ENCODE results near the gene GTPBP6.

GTPBP6 gene

GRCh38 chrX:314049-314448 is 4.5 kb downstream of the GTPBP6 start:
- no peaks in the 10 kb centered on the region for H3K27me3 ChIP-seq (ENCODE audit: control insufficient read depth in 3 of 3, insufficient read depth in 3 of 3, low read depth in 1 of 3, low read length in 3 of 3)
- H3K36me3 ChIP-seq (replicated peaks in 1 of 2; ENCODE audit: control insufficient read depth in 2 of 2, insufficient read depth in 2 of 2, low read length in 2 of 2), result peaks cover 41 to 63% of the 10 kb centered on the region in 2 donors
- no peak overlapping the region for H3K9ac ChIP-seq (ENCODE audit: low read depth, low read length, poor library complexity)
- H3K27ac ChIP-seq (replicated peaks; ENCODE audit: low read length), result no peak overlapping the region
- H2BK120ac ChIP-seq (ENCODE audit: low read depth, low read length), result no peak overlapping the region
- H3K4me3 ChIP-seq (ENCODE audit: low read length in 2 of 2), result no peak overlapping the region
- no peak overlapping the region for H3K23ac ChIP-seq (ENCODE audit: low read depth, low read length, poor library complexity)
- H3K79me1 ChIP-seq (ENCODE audit: low read depth, low read length), result peaks cover 26% of the 10 kb centered on the region
- H3K9me3 ChIP-seq (replicated peaks in 1 of 2; ENCODE audit: control insufficient read depth in 2 of 2, insufficient read depth in 1 of 2, low read depth in 1 of 2, low read length in 2 of 2), result peaks cover 0 to 1% of the 10 kb centered on the region in 2 donors
- H2BK15ac ChIP-seq (ENCODE audit: low read length), result no peak overlapping the region
- H3K14ac ChIP-seq (ENCODE audit: low read length), result no peak overlapping the region
- H4K8ac ChIP-seq (ENCODE audit: low read depth, low read length), result no peak overlapping the region
- no peak overlapping the region for H2AFZ ChIP-seq (ENCODE audit: low read length)
- no peak overlapping the region for H3K4ac ChIP-seq (ENCODE audit: low read length)
- H2BK5ac ChIP-seq (ENCODE audit: low read length), result no peak overlapping the region
- no peak overlapping the region for H3K4me2 ChIP-seq (ENCODE audit: insufficient read depth, low read length, poor library complexity, severe bottlenecking)
- no peak overlapping the region for H2AK5ac ChIP-seq (ENCODE audit: low read depth, low read length)
- no peaks in the 10 kb centered on the region for H3K4me1 ChIP-seq (ENCODE audit: control insufficient read depth in 2 of 2, insufficient read depth in 1 of 2, low read depth in 1 of 2, low read length in 2 of 2)
- H4K91ac ChIP-seq (ENCODE audit: low read depth, low read length, poor library complexity), result no peak overlapping the region
- H2BK12ac ChIP-seq (ENCODE audit: low read length), result no peak overlapping the region
- no peak for DNase-seq (ENCODE audit: low spot score)
- no CpG with 5 or more reads among the region's 34 CpGs for WGBS, 2 donors (ENCODE audit: extremely low coverage in 2 of 2, insufficient read length in 2 of 2, insufficient replicate concordance in 1 of 2)
- no peak overlapping the region for H3K18ac ChIP-seq (ENCODE audit: low read length)

- Histone ChIP-seq H3K27ac (replicated peaks; ENCODE audit: low read length) (no peak overlapping the region), H3K36me3 (replicated peaks in 1 of 2; ENCODE audit: control insufficient read depth in 2 of 2, insufficient read depth in 2 of 2, low read length in 2 of 2) (peaks cover 43 to 67% of the 10 kb centered on the region in 2 donors), H2AFZ (ENCODE audit: low read length) (no peak overlapping the region), H3K4me2 (ENCODE audit: insufficient read depth, low read length, poor library complexity, severe bottlenecking) (no peak overlapping the region), H3K18ac (ENCODE audit: low read length) (no peak overlapping the region), H3K27me3 (ENCODE audit: control insufficient read depth in 3 of 3, insufficient read depth in 3 of 3, low read depth in 1 of 3, low read length in 3 of 3) (no peaks in the 10 kb centered on the region), H3K23ac (ENCODE audit: low read depth, low read length, poor library complexity) (no peak overlapping the region), H3K79me1 (ENCODE audit: low read depth, low read length) (peaks cover 26% of the 10 kb centered on the region), H3K14ac (ENCODE audit: low read length) (no peak overlapping the region), H3K4me1 (ENCODE audit: control insufficient read depth in 2 of 2, insufficient read depth in 1 of 2, low read depth in 1 of 2, low read length in 2 of 2) (no peaks in the 10 kb centered on the region), H3K4me3 (ENCODE audit: low read length in 2 of 2) (no peak overlapping the region), H2BK120ac (ENCODE audit: low read depth, low read length) (no peak overlapping the region), H3K9me3 (replicated peaks in 1 of 2; ENCODE audit: control insufficient read depth in 2 of 2, insufficient read depth in 1 of 2, low read depth in 1 of 2, low read length in 2 of 2) (peaks cover 0 to 1% of the 10 kb centered on the region in 2 donors), H2AK5ac (ENCODE audit: low read depth, low read length) (no peak overlapping the region), H3K9ac (ENCODE audit: low read depth, low read length, poor library complexity) (no peak overlapping the region), H3K4ac (ENCODE audit: low read length) (no peak overlapping the region), H4K8ac (ENCODE audit: low read depth, low read length) (no peak overlapping the region), H2BK12ac (ENCODE audit: low read length) (no peak overlapping the region), H4K91ac (ENCODE audit: low read depth, low read length, poor library complexity) (no peak overlapping the region), H2BK5ac (ENCODE audit: low read length) (no peak overlapping the region), H2BK15ac (ENCODE audit: low read length) (no peak overlapping the region)
- WGBS, 2 donors (ENCODE audit: extremely low coverage in 2 of 2, insufficient read length in 2 of 2, insufficient replicate concordance in 1 of 2), result no CpG with 5 or more reads among the region's 8 CpGs
- no peak for DNase-seq (ENCODE audit: low spot score)
Observed at GRCh38 chrX:313546-313945, 5.0 kb downstream of the GTPBP6 start.

- DNase-seq (ENCODE audit: low spot score), result no peak
- H3K4me1 ChIP-seq (ENCODE audit: control insufficient read depth in 2 of 2, insufficient read depth in 1 of 2, low read depth in 1 of 2, low read length in 2 of 2), result no peaks in the 10 kb centered on the region
- H3K9me3 ChIP-seq (replicated peaks in 1 of 2; ENCODE audit: control insufficient read depth in 2 of 2, insufficient read depth in 1 of 2, low read depth in 1 of 2, low read length in 2 of 2), result peaks cover 0 to 1% of the 10 kb centered on the region in 2 donors
- peak overlapping the region in 1 of 2 donors; percentile 46 for H3K4me3 ChIP-seq (ENCODE audit: low read length in 2 of 2)
- no peak overlapping the region for H4K91ac ChIP-seq (ENCODE audit: low read depth, low read length, poor library complexity)
- H2AFZ ChIP-seq (ENCODE audit: low read length), result no peak overlapping the region
- H2BK12ac ChIP-seq (ENCODE audit: low read length), result no peak overlapping the region
- H4K8ac ChIP-seq (ENCODE audit: low read depth, low read length), result no peak overlapping the region
- no peak overlapping the region for H3K23ac ChIP-seq (ENCODE audit: low read depth, low read length, poor library complexity)
- no peaks in the 10 kb centered on the region for H3K27me3 ChIP-seq (ENCODE audit: control insufficient read depth in 3 of 3, insufficient read depth in 3 of 3, low read depth in 1 of 3, low read length in 3 of 3)
- H2AK5ac ChIP-seq (ENCODE audit: low read depth, low read length), result no peak overlapping the region
- H2BK15ac ChIP-seq (ENCODE audit: low read length), result no peak overlapping the region
- no peak overlapping the region for H3K14ac ChIP-seq (ENCODE audit: low read length)
- H2BK5ac ChIP-seq (ENCODE audit: low read length), result no peak overlapping the region
- H2BK120ac ChIP-seq (ENCODE audit: low read depth, low read length), result no peak overlapping the region
- no peak overlapping the region for H3K27ac ChIP-seq (replicated peaks; ENCODE audit: low read length)
- no peak overlapping the region for H3K9ac ChIP-seq (ENCODE audit: low read depth, low read length, poor library complexity)
- no peak overlapping the region for H3K4ac ChIP-seq (ENCODE audit: low read length)
- WGBS, 2 donors (ENCODE audit: extremely low coverage in 2 of 2, insufficient read length in 2 of 2, insufficient replicate concordance in 1 of 2), result no CpG with 5 or more reads among the region's 54 CpGs
- H3K36me3 ChIP-seq (replicated peaks in 1 of 2; ENCODE audit: control insufficient read depth in 2 of 2, insufficient read depth in 2 of 2, low read length in 2 of 2), result peaks cover 45 to 74% of the 10 kb centered on the region in 2 donors
- peaks cover 26% of the 10 kb centered on the region for H3K79me1 ChIP-seq (ENCODE audit: low read depth, low read length)
- H3K4me2 ChIP-seq (ENCODE audit: insufficient read depth, low read length, poor library complexity, severe bottlenecking), result no peak overlapping the region
- H3K18ac ChIP-seq (ENCODE audit: low read length), result no peak overlapping the region
Observed at GRCh38 chrX:312621-313331, 5.8 kb downstream of the GTPBP6 start.

- Histone ChIP-seq H2AFZ (ENCODE audit: low read length) (no peak overlapping the region), H3K14ac (ENCODE audit: low read length) (no peak overlapping the region), H3K27me3 (ENCODE audit: control insufficient read depth in 3 of 3, insufficient read depth in 3 of 3, low read depth in 1 of 3, low read length in 3 of 3) (no peaks in the 10 kb centered on the region), H4K91ac (ENCODE audit: low read depth, low read length, poor library complexity) (no peak overlapping the region), H3K18ac (ENCODE audit: low read length) (no peak overlapping the region), H3K4me1 (ENCODE audit: control insufficient read depth in 2 of 2, insufficient read depth in 1 of 2, low read depth in 1 of 2, low read length in 2 of 2) (no peaks in the 10 kb centered on the region), H3K23ac (ENCODE audit: low read depth, low read length, poor library complexity) (no peak overlapping the region), H2AK5ac (ENCODE audit: low read depth, low read length) (no peak overlapping the region), H3K4me2 (ENCODE audit: insufficient read depth, low read length, poor library complexity, severe bottlenecking) (no peak overlapping the region), H3K9ac (ENCODE audit: low read depth, low read length, poor library complexity) (no peak overlapping the region), H2BK5ac (ENCODE audit: low read length) (no peak overlapping the region), H2BK12ac (ENCODE audit: low read length) (no peak overlapping the region), H2BK120ac (ENCODE audit: low read depth, low read length) (no peak overlapping the region), H3K4me3 (ENCODE audit: low read length in 2 of 2) (peak overlapping the region in 1 of 2 donors; percentile 61), H3K9me3 (replicated peaks in 1 of 2; ENCODE audit: control insufficient read depth in 2 of 2, insufficient read depth in 1 of 2, low read depth in 1 of 2, low read length in 2 of 2) (peaks cover 3 to 5% of the 10 kb centered on the region in 2 donors), H3K36me3 (replicated peaks in 1 of 2; ENCODE audit: control insufficient read depth in 2 of 2, insufficient read depth in 2 of 2, low read length in 2 of 2) (peaks cover 53 to 82% of the 10 kb centered on the region in 2 donors), H3K27ac (replicated peaks; ENCODE audit: low read length) (no peak overlapping the region), H3K4ac (ENCODE audit: low read length) (no peak overlapping the region), H4K8ac (ENCODE audit: low read depth, low read length) (peak overlapping the region; percentile 17), H2BK15ac (ENCODE audit: low read length) (no peak overlapping the region), H3K79me1 (ENCODE audit: low read depth, low read length) (peaks cover 27% of the 10 kb centered on the region)
- WGBS, 2 donors (ENCODE audit: extremely low coverage in 2 of 2, insufficient read length in 2 of 2, insufficient replicate concordance in 1 of 2), result 100% methylated on average over 4 of the region's 69 CpGs; no CpG with 5 or more reads in 1 of the 2 donors
- no peak for DNase-seq (ENCODE audit: low spot score)
Observed at GRCh38 chrX:311156-312129, 7.2 kb downstream of the GTPBP6 start.

Measured in neuronal stem cell (in vitro differentiated cells).